Thoracic aorta (tissue), 2 donors: ENCODE results near the gene KCTD10. TPM values are rescaled to one million over a fixed set of nuclear protein-coding genes. Genes with fewer than 3 reads are reported as not detected.

Source experiments
- total RNA-seq, 2 donors: library from RNA; depleted of rRNA; stranded (reverse); fragments of >200 nt; gene quantifications; one replicate each; pipeline versions ENCODE4 v1.1.0 to v1.2.3, GENCODE V29; 2016

KCTD10 gene
- total RNA-seq, 2 donors from 2014 or later: 109 to 271 TPM

Other genes starting within 250 kb of the KCTD10 start
- gene FOXN4, start 168.0 kb downstream of the KCTD10 start, total RNA-seq: not detected
- not detected for gene MYO1H, start 129.4 kb downstream of the KCTD10 start, total RNA-seq
- gene UBE3B, start 334 bp upstream of the KCTD10 start, total RNA-seq: 10 to 100 TPM; 41.4 to 75.3 TPM
- 10 to 100 TPM; 18.7 to 32.4 TPM for gene MMAB, start 96.2 kb upstream of the KCTD10 start, total RNA-seq
- 10 to 100 TPM in 1 of 2 donors, 1 to 10 TPM in 1; 4.7 to 19.0 TPM for gene MVK, start 96.5 kb upstream of the KCTD10 start, total RNA-seq
- gene FAM222A, start 236.5 kb upstream of the KCTD10 start, total RNA-seq: 1 to 10 TPM in 1 of 2 donors, under 1 TPM in 1; 0.68 to 2.9 TPM